SK-N-SH (cell line): ENCODE results near the gene EDN2. TPM values are rescaled to one million over a fixed set of nuclear protein-coding genes. Genes with fewer than 3 reads are reported as not detected.

Source experiments
- CTCF ChIA-PET: fragments of 300-600, 350-600 bp; formaldehyde crosslinking; extraction: SDS; loops from one replicate; lab custom pipeline; 2021; lab: Yijun Ruan, JAX
- POLR2A ChIA-PET: fragments of 350-600 bp; sonication (Branson Sonifier 250); formaldehyde crosslinking; extraction: SDS; loops from one replicate; lab custom pipeline; 2020; ENCODE audit warnings: antibody characterized with exemption, inconsistent platforms; lab: Yijun Ruan, JAX
- DNase-seq: peaks from one replicate; pipeline ENCODE4 v3.0.0; 2012
- H2AFZ ChIP-seq: fragments of 200-600 bp; sonication (generic); 2 replicates; pipeline ENCODE4 v1.8.1; 2016; ENCODE audit warnings: antibody characterized with exemption, mild to moderate bottlenecking, low read depth
- H3F3A ChIP-seq: fragments of 200-600 bp; sonication (generic); replicated peaks from 2 replicates; pipeline ENCODE3; 2016; ENCODE audit warnings: antibody characterized with exemption, mild to moderate bottlenecking; ENCODE audit not compliant: insufficient read depth
- H3K27ac ChIP-seq, 2 experiments: fragments of 200-500 bp in 1 of 2; fragments of 200-600 bp in 1 of 2; sonication (Bioruptor generic) in 1 of 2; sonication (generic), shearing (Covaris generic) in 1 of 2; 2 replicates each; pipeline versions ENCODE4 v1.5.1 to v1.6.1; 2014 to 2016; ENCODE audit warnings: low read depth in 2 of 2, inconsistent platforms in 1 of 2, low read length in 1 of 2, mild to moderate bottlenecking in 1 of 2, mixed read lengths in 1 of 2
- H3K27me3 ChIP-seq: fragments of 200-600 bp; sonication (generic), shearing (Covaris generic); 2 replicates; pipeline ENCODE4 v1.6.1; 2016; ENCODE audit warnings: mixed run types; ENCODE audit not compliant: insufficient read depth
- H3K36me3 ChIP-seq, 2 experiments: fragments of 200-500 bp in 1 of 2; fragments of 200-600 bp in 1 of 2; sonication (Bioruptor generic) in 1 of 2; sonication (generic) in 1 of 2; replicated peaks in 1 of 2; 2 replicates each; pipeline versions ENCODE3 to v1.5.1; 2014 to 2016; ENCODE audit warnings: low read length in 1 of 2, mild to moderate bottlenecking in 1 of 2; ENCODE audit not compliant: insufficient read depth in 2 of 2, control insufficient read depth in 1 of 2
- H3K4me1 ChIP-seq, 2 experiments: fragments of 200-500 bp in 1 of 2; fragments of 200-600 bp in 1 of 2; sonication (Bioruptor generic) in 1 of 2; sonication (generic), shearing (Covaris generic) in 1 of 2; 2 replicates each; pipeline versions ENCODE4 v1.5.1 to v1.6.1; 2014 to 2016; ENCODE audit warnings: low read depth in 1 of 2, low read length in 1 of 2, mixed run types in 1 of 2; ENCODE audit not compliant: insufficient read depth in 2 of 2, control insufficient read depth in 1 of 2
- H3K4me2 ChIP-seq: fragments of 200-600 bp; sonication (generic), shearing (Covaris generic); 2 replicates; pipeline ENCODE4 v1.6.1; 2017; ENCODE audit warnings: mixed run types
- H3K4me3 ChIP-seq, 2 experiments: fragments of 200-500 bp in 1 of 2; fragments of 200-600 bp in 1 of 2; sonication (Bioruptor generic) in 1 of 2; sonication (generic), shearing (Covaris generic) in 1 of 2; 2 replicates each; pipeline versions ENCODE4 v1.5.1 to v1.8.1; 2014 to 2016; ENCODE audit warnings: low read depth in 2 of 2, inconsistent platforms in 1 of 2, low read length in 1 of 2, mild to moderate bottlenecking in 1 of 2, mixed read lengths in 1 of 2, moderate library complexity in 1 of 2
- H3K79me2 ChIP-seq: fragments of 200-600 bp; sonication (generic); 2 replicates; pipeline ENCODE4 v1.8.1; 2017; ENCODE audit warnings: mild to moderate bottlenecking; ENCODE audit not compliant: insufficient read depth
- H3K9ac ChIP-seq: fragments of 200-600 bp; sonication (generic); 2 replicates; pipeline ENCODE4 v1.6.1; 2017; ENCODE audit warnings: mixed run types
- H3K9me2 ChIP-seq: fragments of 200-600 bp; sonication (generic); 2 replicates; pipeline ENCODE4 v1.6.1; 2017; ENCODE audit warnings: mixed run types
- H3K9me3 ChIP-seq: fragments of 200-600 bp; sonication (generic); 2 replicates; pipeline ENCODE4 v1.6.1; 2017; ENCODE audit warnings: mixed run types, mild to moderate bottlenecking, moderate library complexity
- H4K20me1 ChIP-seq: fragments of 200-600 bp; sonication (generic); 2 replicates; pipeline ENCODE4 v1.6.1; 2017; ENCODE audit warnings: mild to moderate bottlenecking, mixed run types; ENCODE audit not compliant: insufficient read depth
- CTCF ChIP-seq: fragments of 200-600 bp; sonication (generic); IDR thresholded peaks from 2 replicates; pipeline ENCODE4 v1.6.1; 2017; ENCODE audit warnings: antibody characterized with exemption, mild to moderate bottlenecking, moderate library complexity
- EP300 ChIP-seq, 2 experiments: IDR thresholded peaks; 2 replicates each; pipeline versions ENCODE4 v1.4.0 to v1.6.1; 2012; ENCODE audit warnings: borderline replicate concordance in 1 of 2, low read depth in 1 of 2, low read length in 1 of 2
- EZH2phosphoT487 ChIP-seq: fragments of 200-600 bp; sonication (generic); IDR thresholded peaks from 2 replicates; pipeline ENCODE4 v1.6.1; 2017; ENCODE audit warnings: low read depth, mixed run types, mild to moderate bottlenecking, antibody characterized with exemption, moderate library complexity, borderline replicate concordance
- FOXM1 ChIP-seq: IDR thresholded peaks from 2 replicates; pipeline ENCODE4 v1.4.0; 2012; ENCODE audit warnings: low read depth, mild to moderate bottlenecking
- IRF3 ChIP-seq: fragments of 150-350 bp; IDR thresholded peaks from 2 replicates; pipeline ENCODE4 v1.6.1; 2016; ENCODE audit warnings: mild to moderate bottlenecking, low read depth, low read length
- JUND ChIP-seq: IDR thresholded peaks from 2 replicates; pipeline ENCODE4 v1.4.0; 2012
- MAX ChIP-seq: IDR thresholded peaks from 2 replicates; pipeline ENCODE4 v1.4.0; 2012; ENCODE audit warnings: low read depth
- MXI1 ChIP-seq: IDR thresholded peaks from 2 replicates; pipeline ENCODE4 v1.6.1; 2012; ENCODE audit warnings: mild to moderate bottlenecking, low read depth, low read length, improper control_type of control experiment
- NFIC ChIP-seq: IDR thresholded peaks from 2 replicates; pipeline ENCODE4 v1.4.0; 2012; ENCODE audit warnings: borderline replicate concordance
- PBX3 ChIP-seq: IDR thresholded peaks from 2 replicates; pipeline ENCODE4; 2012
- RAD21 ChIP-seq: IDR thresholded peaks from 2 replicates; pipeline ENCODE4 v1.6.1; 2012; ENCODE audit warnings: mild to moderate bottlenecking, low read length
- SIN3A ChIP-seq: IDR thresholded peaks from 2 replicates; pipeline ENCODE4 v1.6.1; 2012; ENCODE audit warnings: low read depth, mild to moderate bottlenecking, low read length, moderate library complexity, borderline replicate concordance
- SMC3 ChIP-seq: IDR thresholded peaks from 2 replicates; pipeline ENCODE4 v1.6.1; 2012; ENCODE audit warnings: low read depth, low read length, improper control_type of control experiment
- TEAD4 ChIP-seq: IDR thresholded peaks from 2 replicates; pipeline ENCODE4 v1.4.0; 2012; ENCODE audit warnings: mild to moderate bottlenecking, borderline replicate concordance; ENCODE audit not compliant: insufficient read depth
- USF1 ChIP-seq: IDR thresholded peaks from 2 replicates; pipeline ENCODE4 v1.4.0; 2012; ENCODE audit warnings: low read depth, borderline replicate concordance
- YY1 ChIP-seq: IDR thresholded peaks from 2 replicates; pipeline ENCODE4 v1.4.0; 2012; ENCODE audit warnings: low read depth, mild to moderate bottlenecking
- WGBS: methylation state at CpG from one replicate; pipeline ENCODE4 v1.1.6; 2017; ENCODE audit warnings: low lambda C conversion rate; 5-methylcytosine and 5-hydroxymethylcytosine counted together
- polyA plus RNA-seq, 3 experiments: library from polyadenylated mRNA; depleted of rRNA; stranded (reverse); fragments of >200 nt; gene quantifications; 2 replicates each; pipeline ENCODE4 v1.2.3, GENCODE V29; 2012

Gene EDN2
- polyA plus RNA-seq, 1 of the 3 experiments (the other 2 are of a cell fraction) = 0.97 TPM

- Histone ChIP-seq H3K4me3 (no peak overlapping the region), H3K4me1 (peaks cover 15 to 47% of the 10 kb centered on the region in 2 experiments; a peak in 3 of 4 replicates), H3K9ac (no peak overlapping the region), H3K4me2 (no peak overlapping the region), H3K9me3 (no peaks in the 10 kb centered on the region), H2AFZ (no peak overlapping the region), H3K79me2 (peaks cover 21% of the 10 kb centered on the region; the same call in 1 of the 2 replicates), H3K36me3 (no peaks in the 10 kb centered on the region), H4K20me1 (no peaks in the 10 kb centered on the region), H3K27me3 (no peaks in the 10 kb centered on the region), H3F3A (peaks cover 19% of the 10 kb centered on the region), H3K27ac (no peak overlapping the region), H3K9me2 (no peaks in the 10 kb centered on the region)
- CTCF ChIA-PET = interaction anchor here (0.6 to 5.8 kb wide), 5 partner anchors 11 to 165 kb away, joined by 3 to 74 read pairs (median 35); partner anchors contain the start of gene FOXO6
- 93% methylated on average over 4 of the region's 4 CpGs for WGBS
- DNase-seq = no peak
- TF ChIP-seq SMC3 = no peak
- no peak for TF ChIP-seq MXI1
- TF ChIP-seq MAX = no peak
- no peak for TF ChIP-seq EP300 (IDR thresholded peaks at IDR 0.05; ENCODE audit: borderline replicate concordance in 1 of 2, low read depth in 1 of 2, low read length in 1 of 2)
- no peak for TF ChIP-seq JUND
- TF ChIP-seq PBX3 = no peak
- TF ChIP-seq USF1 = no peak
- POLR2A ChIA-PET = no interaction called here
These were observed 54.4 kb downstream of the EDN2 start for GRCh38 chr1:41430069-41430468.

- H3K4me3 ChIP-seq = no peak overlapping the region
- H3K27ac ChIP-seq = no peak overlapping the region
- ChIA-PET CTCF (interaction anchor here (1.2 to 5.8 kb wide), 3 partner anchors 10 to 147 kb away, joined by 4 to 74 read pairs (median 5); no protein-coding TSS in a partner anchor), POLR2A (no interaction called here)
- H3K4me2 ChIP-seq = no peak overlapping the region
- no peaks in the 10 kb centered on the region for H3K36me3 ChIP-seq
- peaks cover 15% of the 10 kb centered on the region for H3F3A ChIP-seq
- DNase-seq = no peak
- no peak overlapping the region for H3K9ac ChIP-seq
- no peaks in the 10 kb centered on the region for H3K9me3 ChIP-seq
- no peak overlapping the region for H2AFZ ChIP-seq
- 88% methylated on average over 5 of the region's 5 CpGs for WGBS
- no peaks in the 10 kb centered on the region for H3K27me3 ChIP-seq
- peaks cover 16% of the 10 kb centered on the region; the same call in 1 of the 2 replicates for H3K79me2 ChIP-seq
- no peak for TF ChIP-seq EZH2phosphoT487
- TF ChIP-seq SMC3 = no peak
- no peak for TF ChIP-seq RAD21
- TF ChIP-seq IRF3 = no peak
- no peak for TF ChIP-seq TEAD4
- TF ChIP-seq YY1 = no peak
- no peak for TF ChIP-seq USF1
- no peak for TF ChIP-seq CTCF
- TF ChIP-seq FOXM1 = no peak
- TF ChIP-seq SIN3A = no peak
- TF ChIP-seq MAX = no peak
- TF ChIP-seq NFIC = no peak
- no peaks in the 10 kb centered on the region for H4K20me1 ChIP-seq
- H3K9me2 ChIP-seq = no peaks in the 10 kb centered on the region
- H3K4me1 ChIP-seq = peaks cover 15 to 43% of the 10 kb centered on the region in 2 experiments; a peak in 3 of 4 replicates
These were observed 54.8 kb downstream of the EDN2 start for GRCh38 chr1:41429641-41430035.
